Stimulated activated naive CD8-positive, alpha-beta T cell treated with anti-CD3 and anti-CD28 coated beads, Interleukin-15, Interleukin-2, amounts not matched to agents 100 U/mL and 50 U/mL, for 24 hours (primary cell): ENCODE data around the gene GNPDA1.
A peak's percentile ranks its signal among the peaks of the same experiment; 100 is the strongest.

Experiments used
- ATAC-seq: fragments of 150-1000 bp; cut with Tn5 transposase; one replicate; pipeline ENCODE4 v1.10.0; 2021
- DNase-seq: peaks from one replicate; pipeline ENCODE4 v3.0.0; 2021

The GNPDA1 gene

GRCh38 chr5:141957367-141957996 is 55.3 kb downstream of the GNPDA1 start:
- ATAC-seq = no peak
- DNase-seq = no peak

GRCh38 chr5:141954194-141954593 is 58.6 kb downstream of the GNPDA1 start:
- no peak for ATAC-seq
- DNase-seq = no peak

GRCh38 chr5:141952020-141952419 is 60.8 kb downstream of the GNPDA1 start:
- ATAC-seq (no peak), DNase-seq (no peak)

GRCh38 chr5:141951332-141951781 is 61.5 kb downstream of the GNPDA1 start:
- DNase-seq = peak; percentile 52
- ATAC-seq = peak; percentile 62
